Activated T-cell treated with anti-CD3 and anti-CD28 coated beads, Interleukin-2, amount 50 U/mL, for 72 hours (primary cell): ENCODE data around the gene RADIL. TPM values are rescaled to one million over a fixed set of nuclear protein-coding genes. Genes with fewer than 3 reads are reported as not detected.
"Not testable (repeated sequence)": the region's sequence is repeated elsewhere in the genome, so short reads cannot be mapped to it uniquely, and the experiment has no call there.

ENCODE experiments used
- ATAC-seq, 2 donors: fragments of 150-1000 bp; cut with Tn5 transposase; replicated peaks in 1 of 2; 2 replicates each; pipeline ENCODE4 v1.10.0; 2021; ENCODE audit warnings: moderate library complexity in 2 of 2, mild to moderate bottlenecking in 1 of 2
- DNase-seq, 2 donors: peaks; one replicate each; pipeline ENCODE4 v3.0.0; 2021 to 2022; ENCODE audit warnings: mixed read lengths in 1 of 2
- H3K27ac Mint-ChIP-seq: one replicate; pipeline ENCODE4 v1.8.0; 2022; ENCODE audit warnings: mild to moderate bottlenecking, moderate library complexity, mixed read lengths
- H3K27me3 Mint-ChIP-seq: one replicate; pipeline ENCODE4 v1.8.0; 2022; ENCODE audit warnings: low read depth, mixed read lengths
- H3K36me3 Mint-ChIP-seq, 2 donors: one replicate each; pipeline ENCODE4 v1.8.0; 2022; ENCODE audit warnings: mixed read lengths in 2 of 2, mild to moderate bottlenecking in 1 of 2; ENCODE audit not compliant: insufficient read depth in 2 of 2
- H3K4me1 Mint-ChIP-seq: one replicate; pipeline ENCODE4 v1.8.0; 2022; ENCODE audit warnings: low read depth, mixed read lengths
- H3K4me3 Mint-ChIP-seq, 2 donors: one replicate each; pipeline ENCODE4 v1.8.0; 2022; ENCODE audit warnings: mild to moderate bottlenecking in 2 of 2, mixed read lengths in 2 of 2, moderate library complexity in 2 of 2
- H3K9me3 Mint-ChIP-seq, 2 donors: one replicate each; pipeline ENCODE4 v1.8.0; 2022; ENCODE audit warnings: mixed read lengths in 2 of 2
- total RNA-seq, 2 donors: library from RNA; stranded (reverse); gene quantifications; one replicate each; pipeline ENCODE4 v1.2.3, GENCODE V29; 2022

The RADIL gene
- total RNA-seq, 2 donors from 2014 or later: 0.50 to 0.53 TPM

GRCh38 chr7:4800926-4801838, 82.3 kb downstream of the RADIL start:
- H3K27ac Mint-ChIP-seq: no peak overlapping the region
- no peaks in the 10 kb centered on the region for H3K4me1 Mint-ChIP-seq
- no peak for DNase-seq
- H3K36me3 Mint-ChIP-seq: no peaks in the 10 kb centered on the region
- peak; percentile 5 to 10 for ATAC-seq
- H3K9me3 Mint-ChIP-seq: no peaks in the 10 kb centered on the region
- H3K4me3 Mint-ChIP-seq: no peak overlapping the region
- no peaks in the 10 kb centered on the region for H3K27me3 Mint-ChIP-seq

GRCh38 chr7:4800487-4800886, 83.0 kb downstream of the RADIL start:
- Mint-ChIP-seq H3K36me3 (no peaks in the 10 kb centered on the region), H3K4me3 (no peak overlapping the region), H3K27ac (no peak overlapping the region), H3K4me1 (no peaks in the 10 kb centered on the region), H3K27me3 (no peaks in the 10 kb centered on the region), H3K9me3 (no peaks in the 10 kb centered on the region)
- no peak for DNase-seq
- ATAC-seq: peak; percentile 6 to 8

- no peaks in the 10 kb centered on the region for H3K9me3 Mint-ChIP-seq
- H3K27me3 Mint-ChIP-seq: no peaks in the 10 kb centered on the region
- DNase-seq: no peak
- ATAC-seq: no peak
- no peaks in the 10 kb centered on the region for H3K36me3 Mint-ChIP-seq
- H3K4me3 Mint-ChIP-seq: no peak overlapping the region
- no peaks in the 10 kb centered on the region for H3K4me1 Mint-ChIP-seq
- no peak overlapping the region for H3K27ac Mint-ChIP-seq
Measured at GRCh38 chr7:4799508-4800268, 83.8 kb downstream of the RADIL start.

GRCh38 chr7:4798706-4799235, 84.7 kb downstream of the RADIL start:
- H3K4me3 Mint-ChIP-seq: no peak overlapping the region
- no peaks in the 10 kb centered on the region for H3K36me3 Mint-ChIP-seq
- DNase-seq (no peak), ATAC-seq (no peak)
- no peaks in the 10 kb centered on the region for H3K27me3 Mint-ChIP-seq
- H3K9me3 Mint-ChIP-seq: no peaks in the 10 kb centered on the region
- H3K27ac Mint-ChIP-seq: no peak overlapping the region
- H3K4me1 Mint-ChIP-seq: peaks cover 4% of the 10 kb centered on the region

GRCh38 chr7:4797858-4798705, 85.4 kb downstream of the RADIL start:
- peak; percentile 74 to 82 for DNase-seq
- Mint-ChIP-seq H3K4me1 (peaks cover 4% of the 10 kb centered on the region), H3K4me3 (peak overlapping the region in 1 of 2 donors; percentile 40), H3K27ac (no peak overlapping the region), H3K9me3 (no peaks in the 10 kb centered on the region), H3K27me3 (no peaks in the 10 kb centered on the region), H3K36me3 (no peaks in the 10 kb centered on the region)
- ATAC-seq: peak; percentile 81 to 88

GRCh38 chr7:4796453-4796852, 87.1 kb downstream of the RADIL start:
- Mint-ChIP-seq H3K27ac (no peak overlapping the region), H3K9me3 (no peaks in the 10 kb centered on the region), H3K4me3 (no peak overlapping the region), H3K4me1 (peaks cover 4% of the 10 kb centered on the region), H3K36me3 (peaks cover 0 to 1% of the 10 kb centered on the region in 2 donors), H3K27me3 (no peaks in the 10 kb centered on the region)
- ATAC-seq (no peak), DNase-seq (no peak)

GRCh38 chr7:4794591-4795350, 88.7 kb downstream of the RADIL start:
- no peak overlapping the region for H3K27ac Mint-ChIP-seq
- ATAC-seq (no peak), DNase-seq (no peak)
- H3K9me3 Mint-ChIP-seq: no peaks in the 10 kb centered on the region
- no peaks in the 10 kb centered on the region for H3K27me3 Mint-ChIP-seq
- H3K4me1 Mint-ChIP-seq: peaks cover 4% of the 10 kb centered on the region
- H3K36me3 Mint-ChIP-seq: peaks cover 0 to 3% of the 10 kb centered on the region in 2 donors
- H3K4me3 Mint-ChIP-seq: no peak overlapping the region

- not testable (repeated sequence) for H3K27ac Mint-ChIP-seq, DNase-seq, H3K4me3 Mint-ChIP-seq, H3K36me3 Mint-ChIP-seq, ATAC-seq, H3K27me3 Mint-ChIP-seq, H3K4me1 Mint-ChIP-seq, H3K9me3 Mint-ChIP-seq
Measured at GRCh38 chr7:4794171-4794570, 89.3 kb downstream of the RADIL start.

- not testable (repeated sequence) for H3K9me3 Mint-ChIP-seq, DNase-seq, H3K4me3 Mint-ChIP-seq, H3K27ac Mint-ChIP-seq, H3K27me3 Mint-ChIP-seq, H3K4me1 Mint-ChIP-seq, ATAC-seq, H3K36me3 Mint-ChIP-seq
Measured at GRCh38 chr7:4793385-4793993, 90.0 kb downstream of the RADIL start.

GRCh38 chr7:4792537-4793126, 90.9 kb downstream of the RADIL start:
- Mint-ChIP-seq H3K9me3 (no peaks in the 10 kb centered on the region), H3K27me3 (no peaks in the 10 kb centered on the region), H3K4me1 (peaks cover 4% of the 10 kb centered on the region), H3K4me3 (peak overlapping the region in 1 of 2 donors; percentile 42), H3K27ac (no peak overlapping the region), H3K36me3 (peaks cover 0 to 3% of the 10 kb centered on the region in 2 donors)
- ATAC-seq (peak; percentile 32 to 50), DNase-seq (no peak)

GRCh38 chr7:4791738-4792536, 91.6 kb downstream of the RADIL start:
- peaks cover 4% of the 10 kb centered on the region for H3K4me1 Mint-ChIP-seq
- no peaks in the 10 kb centered on the region for H3K9me3 Mint-ChIP-seq
- peak overlapping the region in 1 of 2 donors; percentile 42 for H3K4me3 Mint-ChIP-seq
- DNase-seq (peak; percentile 77 to 87), ATAC-seq (peak; percentile 79 to 82)
- H3K27ac Mint-ChIP-seq: no peak overlapping the region
- H3K27me3 Mint-ChIP-seq: no peaks in the 10 kb centered on the region
- H3K36me3 Mint-ChIP-seq: peaks cover 0 to 3% of the 10 kb centered on the region in 2 donors
